Activated CD4-positive, alpha-beta T cell treated with anti-CD3 and anti-CD28 coated beads, Interleukin-2, amount 50 U/mL, for 1 hour (primary cell): ENCODE results near the gene SIGLEC1.

Source experiments
- DNase-seq: peaks from one replicate; pipeline ENCODE4 v3.0.0-alpha.2; 2020

Gene SIGLEC1

GRCh38 chr20:3698591-3699001, 13.8 kb downstream of the SIGLEC1 start:
- no peak for DNase-seq

- DNase-seq: no peak
Observed at GRCh38 chr20:3697588-3698305, 14.7 kb downstream of the SIGLEC1 start.

- no peak for DNase-seq
Observed at GRCh38 chr20:3696745-3697587, 15.4 kb downstream of the SIGLEC1 start.

- no peak for DNase-seq
Observed at GRCh38 chr20:3696200-3696599, 16.2 kb downstream of the SIGLEC1 start.

- no peak for DNase-seq
Observed at GRCh38 chr20:3694864-3695263, 17.5 kb downstream of the SIGLEC1 start.

GRCh38 chr20:3693376-3693775, 19.0 kb downstream of the SIGLEC1 start:
- no peak for DNase-seq

- DNase-seq: no peak
Observed at GRCh38 chr20:3692706-3693294, 19.6 kb downstream of the SIGLEC1 start.

GRCh38 chr20:3691897-3692296, 20.5 kb downstream of the SIGLEC1 start:
- no peak for DNase-seq

- no peak for DNase-seq
Observed at GRCh38 chr20:3691306-3691705, 21.1 kb downstream of the SIGLEC1 start.

- no peak for DNase-seq
Observed at GRCh38 chr20:3690413-3690812, 22.0 kb downstream of the SIGLEC1 start.

- no peak for DNase-seq
Observed at GRCh38 chr20:3689978-3690377, 22.4 kb downstream of the SIGLEC1 start.

- no peak for DNase-seq
Observed at GRCh38 chr20:3687655-3688054, 24.7 kb downstream of the SIGLEC1 start.

GRCh38 chr20:3686867-3687321, 25.5 kb downstream of the SIGLEC1 start:
- DNase-seq: no peak

- DNase-seq: no peak
Observed at GRCh38 chr20:3686421-3686820, 26.0 kb downstream of the SIGLEC1 start.

- DNase-seq: no peak
Observed at GRCh38 chr20:3685341-3685740, 27.1 kb downstream of the SIGLEC1 start.

- no peak for DNase-seq
Observed at GRCh38 chr20:3681931-3682781, 30.2 kb downstream of the SIGLEC1 start, which contains the start of gene ADAM33. Gene ADAM33, minus strand, starts transcription at chr20:3682010. Its CDS starts 6 bp downstream, at chr20:3682004.

GRCh38 chr20:3681352-3681930, 31.0 kb downstream of the SIGLEC1 start:
- no peak for DNase-seq

- DNase-seq: no peak
Observed at GRCh38 chr20:3680701-3681351, 31.6 kb downstream of the SIGLEC1 start.

- DNase-seq: no peak
Observed at GRCh38 chr20:3679749-3680700, 32.4 kb downstream of the SIGLEC1 start.
